GM12873 (cell line): ENCODE results near the gene ACTL6B.

Experiments used
- CTCF ChIP-seq: IDR thresholded peaks from 2 replicates; pipeline ENCODE4 v1.5.1; 2012; ENCODE audit warnings: low read depth, mild to moderate bottlenecking, moderate library complexity, low read length, control low read depth; ENCODE audit not compliant: insufficient read depth; ENCODE audit errors: missing control alignments

ACTL6B gene

GRCh38 chr7:100685631-100686145 lies 29.4 kb upstream of the ACTL6B start:
- no peak for TF ChIP-seq CTCF

DNA sequence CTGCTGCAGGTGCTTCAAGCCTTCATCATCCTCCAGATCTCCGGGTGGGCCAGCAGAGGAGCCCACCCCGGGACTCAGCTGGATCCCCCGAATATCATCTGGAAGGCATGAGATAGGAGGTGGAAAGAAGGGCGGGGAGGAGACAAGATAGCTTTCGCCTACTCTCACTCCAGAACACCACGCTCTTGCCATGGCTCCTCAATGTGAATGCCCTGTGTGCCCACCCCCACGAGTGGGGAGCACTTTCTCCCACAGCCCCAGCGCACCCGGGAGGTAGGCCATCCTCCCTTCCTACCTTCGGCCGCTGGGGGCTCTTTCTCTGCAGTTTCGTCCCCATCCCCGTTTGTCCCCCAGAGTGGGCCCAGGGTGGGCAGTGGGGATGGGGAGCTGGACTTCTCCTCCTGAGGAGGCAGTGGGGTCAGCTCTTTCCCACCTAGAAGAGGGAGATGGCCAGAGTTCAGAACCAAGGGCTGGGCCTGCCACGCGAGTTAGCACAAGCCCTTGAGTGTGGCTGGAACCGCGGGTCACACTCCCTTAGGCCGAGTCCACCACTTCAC lies 28.9 kb upstream of the ACTL6B start:
- TF ChIP-seq CTCF: no peak

- TF ChIP-seq CTCF: no peak
Observed at GRCh38 chr7:100684534-100685042, 28.3 kb upstream of the ACTL6B start.

- no peak for TF ChIP-seq CTCF
Observed at GRCh38 chr7:100683659-100684533, 27.6 kb upstream of the ACTL6B start.

DNA sequence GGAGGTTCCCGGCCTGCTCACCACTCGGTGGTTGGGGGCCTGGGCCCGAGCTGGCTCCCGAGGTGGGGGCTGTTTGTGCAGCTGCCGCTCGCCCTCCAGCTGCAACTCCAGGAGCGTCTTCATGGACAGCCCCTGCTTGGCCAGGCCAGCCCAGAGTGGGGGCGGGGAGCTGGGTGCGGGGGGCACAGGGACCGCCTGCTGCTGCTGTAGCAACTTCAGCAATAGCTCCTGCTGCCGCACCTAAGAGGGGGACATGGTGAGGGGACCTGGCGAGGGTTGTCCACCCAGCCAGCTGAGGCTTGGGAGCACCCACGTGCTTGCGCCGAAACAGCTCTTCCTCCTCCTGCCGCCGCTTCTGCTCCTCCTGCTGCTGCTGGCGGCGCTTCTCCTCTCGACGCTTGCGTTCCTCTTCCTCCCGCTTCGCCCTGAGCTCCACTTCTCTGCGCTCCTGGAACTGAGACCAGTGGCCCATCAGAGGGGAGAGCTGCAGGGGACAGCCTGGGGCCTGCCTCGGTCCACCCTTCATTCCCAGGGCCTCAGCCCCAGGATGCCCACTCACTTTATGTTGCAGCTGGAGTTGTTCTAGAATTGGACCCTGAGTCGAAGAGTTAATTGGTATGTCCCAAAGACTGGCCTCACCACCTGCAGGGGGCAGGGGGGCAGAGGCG lies 26.9 kb upstream of the ACTL6B start:
- no peak for TF ChIP-seq CTCF

DNA sequence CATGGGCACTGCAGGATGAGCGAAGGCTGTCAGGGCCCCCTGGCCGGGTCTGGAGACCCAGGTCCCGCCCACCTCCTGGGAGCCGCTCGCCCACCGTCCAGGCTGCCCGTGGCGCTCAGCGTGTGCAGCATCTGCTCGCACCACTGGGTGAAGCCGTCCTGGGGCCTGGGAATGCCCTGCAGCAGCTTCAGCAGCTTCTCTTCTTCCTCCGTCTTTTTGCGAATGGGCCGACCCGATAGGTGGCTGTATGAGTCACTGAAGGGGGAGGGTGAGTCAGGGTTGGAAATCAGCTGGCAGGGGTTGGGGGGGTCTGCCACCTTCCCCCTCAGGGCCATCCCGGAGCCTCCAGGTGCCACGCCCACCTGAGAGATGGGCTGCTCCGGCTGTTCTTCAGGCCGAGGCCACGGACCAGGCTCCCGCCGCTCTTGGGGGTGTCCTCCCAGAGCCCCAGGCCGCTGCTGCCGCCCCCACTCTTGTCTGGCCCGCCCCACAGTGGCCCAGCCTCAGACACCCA lies 26.0 kb upstream of the ACTL6B start:
- no peak for TF ChIP-seq CTCF
